Measurements from ENCODE around the gene MCF2L2. TPM values are rescaled to one million over a fixed set of nuclear protein-coding genes. Genes with fewer than 3 reads are reported as not detected.
"Not testable (repeated sequence)": the region's sequence is repeated elsewhere in the genome, so short reads cannot be mapped to it uniquely, and the experiment has no call there.

The MCF2L2 gene
- 1 to 10 TPM in 1 of 2 donors, under 1 TPM in 1; 0.25 to 1.4 TPM for total RNA-seq

DNA sequence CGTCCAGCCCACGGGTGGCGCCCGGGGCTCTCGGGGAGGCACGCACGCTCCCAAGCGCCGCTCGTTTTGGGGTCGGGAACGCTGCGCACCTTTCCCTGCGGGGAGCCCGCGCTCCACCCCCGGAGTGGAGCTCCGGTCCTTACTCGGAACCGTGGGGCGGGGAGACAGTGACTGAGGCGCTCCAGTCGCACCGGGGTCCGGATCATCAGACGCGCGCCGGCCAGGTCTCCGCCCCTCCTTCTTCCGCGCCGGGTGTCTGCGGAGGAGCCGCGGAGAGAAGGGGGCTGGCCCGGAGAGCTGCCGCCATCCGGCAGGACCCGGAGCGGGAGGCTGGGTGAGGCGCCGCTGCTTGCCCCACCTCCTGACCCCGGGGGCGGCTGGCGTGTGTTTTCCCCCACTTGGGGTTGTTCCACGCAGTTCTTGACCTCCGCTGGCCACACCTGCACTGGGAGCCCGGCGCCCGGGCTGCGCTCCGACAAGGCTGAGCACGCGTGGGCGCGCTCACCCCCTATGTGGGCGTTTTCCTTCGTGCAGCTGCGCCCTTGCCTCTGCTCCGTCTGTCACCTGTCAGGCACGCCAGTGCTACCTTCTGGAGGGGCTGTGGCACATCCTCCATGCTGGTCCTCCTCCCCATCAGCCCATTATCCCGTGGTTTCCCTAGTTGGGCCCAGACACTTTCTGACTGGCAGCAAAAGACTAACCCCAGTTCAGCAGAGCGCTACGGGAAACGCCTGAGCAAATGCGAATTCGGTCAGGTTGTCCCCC, at the start of gene MCF2L2:
Gene MCF2L2, minus strand, starts transcription at position 173 of the 765 bp plus-strand sequence. CDS start 642 bp downstream, outside the sequence.
- Histone ChIP-seq H3K27me3 (peaks cover 25% of the 10 kb centered on the region), H3K4me1 (no peaks in the 10 kb centered on the region)

GRCh38 chr3:183477801-183478456, 49.5 kb upstream of the MCF2L2 start:
- Histone ChIP-seq H3K27ac (no peak overlapping the region), H3K36me3 (no peaks in the 10 kb centered on the region), H3K4me3 (no peak overlapping the region), H3K9ac (ENCODE audit: low read depth in 2 of 2, low read length in 2 of 2) (no peak overlapping the region), H3K9me3 (no peaks in the 10 kb centered on the region), H3K4me1 (no peaks in the 10 kb centered on the region), H3K27me3 (no peaks in the 10 kb centered on the region)
- DNase-seq = no peak
- intact Hi-C loops (cut with DNase I) = no loop called here
- TF ChIP-seq CTCF (IDR thresholded peaks at IDR 0.05) = no peak

More for the DNA sequence above, at the start of gene MCF2L2:
- Histone ChIP-seq H3K9me3 (no peaks in the 10 kb centered on the region), H3K36me3 (no peaks in the 10 kb centered on the region), H3K4me3 (peak within 1 kb of the TSS; percentile 74), H3K27ac (no peak within 1 kb of the TSS), H3K9ac (ENCODE audit: low read depth in 2 of 2, low read length in 2 of 2) (peak within 1 kb of the TSS in 1 of 2 donors; percentile 63)
- DNase-seq = peak; percentile 32
- no peak for TF ChIP-seq CTCF (IDR thresholded peaks at IDR 0.05)
- intact Hi-C loops (cut with DNase I) = no loop called here

GRCh38 chr3:183475764-183476162, 47.3 kb upstream of the MCF2L2 start:
- H3K27me3 ChIP-seq; H3K27ac ChIP-seq; H3K9me3 ChIP-seq; H3K9ac ChIP-seq (ENCODE audit: low read depth in 2 of 2, low read length in 2 of 2); H3K4me3 ChIP-seq; H3K36me3 ChIP-seq; H3K4me1 ChIP-seq; intact Hi-C loops (cut with DNase I); DNase-seq: not testable (repeated sequence)

GRCh38 chr3:183475016-183475763, 46.8 kb upstream of the MCF2L2 start:
- intact Hi-C loops (cut with DNase I) = no loop called here
- no peaks in the 10 kb centered on the region for H3K4me1 ChIP-seq
- H3K4me3 ChIP-seq = no peak overlapping the region
- H3K27ac ChIP-seq = no peak overlapping the region
- no peak overlapping the region for H3K9ac ChIP-seq (ENCODE audit: low read depth in 2 of 2, low read length in 2 of 2)
- TF ChIP-seq CTCF (IDR thresholded peaks at IDR 0.05) = no peak
- no peaks in the 10 kb centered on the region for H3K9me3 ChIP-seq
- no peaks in the 10 kb centered on the region for H3K36me3 ChIP-seq
- DNase-seq = no peak
- H3K27me3 ChIP-seq = no peaks in the 10 kb centered on the region

DNA sequence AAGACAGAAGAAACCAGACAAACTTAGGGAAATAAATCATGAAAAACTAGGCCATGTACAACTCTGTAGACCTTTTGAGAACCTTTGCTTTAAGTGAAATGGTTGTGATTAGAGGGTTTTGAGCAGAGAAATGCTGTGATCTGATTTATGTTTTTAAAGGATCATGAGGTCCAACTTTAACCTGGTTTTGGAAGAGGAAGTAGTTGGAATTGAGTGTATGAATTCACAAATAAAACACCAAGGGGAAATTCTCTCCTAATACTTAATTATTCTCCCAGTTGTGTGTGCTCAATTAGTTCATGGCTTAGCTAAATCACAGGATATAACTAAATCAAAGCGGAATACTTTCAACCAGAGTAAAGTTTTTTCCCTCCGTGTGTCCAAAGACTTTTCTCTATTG, 45.5 kb upstream of the MCF2L2 start:
- TF ChIP-seq CTCF (IDR thresholded peaks at IDR 0.05) = no peak
- no peak overlapping the region for H3K27ac ChIP-seq
- H3K4me3 ChIP-seq = no peak overlapping the region
- H3K27me3 ChIP-seq = no peaks in the 10 kb centered on the region
- DNase-seq = no peak
- no peaks in the 10 kb centered on the region for H3K36me3 ChIP-seq
- H3K9ac ChIP-seq (ENCODE audit: low read depth in 2 of 2, low read length in 2 of 2) = no peak overlapping the region
- intact Hi-C loops (cut with DNase I) = no loop called here
- H3K9me3 ChIP-seq = no peaks in the 10 kb centered on the region
- no peaks in the 10 kb centered on the region for H3K4me1 ChIP-seq
